Measurements from ENCODE around the gene ASB2.

ASB2 gene

DNA sequence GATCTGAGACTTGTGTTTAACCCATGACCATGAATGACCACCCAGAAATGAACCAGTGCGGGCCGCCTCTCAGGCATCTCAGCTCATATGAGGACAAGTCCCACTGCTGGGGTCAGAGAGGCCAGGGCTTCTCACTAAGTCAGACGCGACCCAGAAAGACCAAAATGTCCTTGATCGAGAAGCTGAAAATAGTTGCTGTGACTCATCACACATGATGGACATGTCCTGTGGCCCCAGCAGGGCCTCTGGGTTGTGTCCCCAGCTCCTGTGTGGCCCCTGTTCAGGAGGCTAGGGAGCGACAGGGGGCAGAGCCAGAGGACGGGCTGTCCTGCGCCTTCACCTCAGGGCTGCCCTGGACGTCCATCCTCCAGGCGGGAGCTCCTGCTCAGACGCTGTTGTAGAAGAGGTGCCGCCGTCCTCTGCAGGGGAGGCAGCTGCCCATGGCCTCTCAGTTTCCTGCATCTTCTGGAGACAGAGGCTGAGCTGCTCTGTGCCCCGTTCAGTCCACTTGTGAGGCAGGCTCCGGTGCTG lies 78.2 kb downstream of the ASB2 start:
- DNase-seq: no peak

DNA sequence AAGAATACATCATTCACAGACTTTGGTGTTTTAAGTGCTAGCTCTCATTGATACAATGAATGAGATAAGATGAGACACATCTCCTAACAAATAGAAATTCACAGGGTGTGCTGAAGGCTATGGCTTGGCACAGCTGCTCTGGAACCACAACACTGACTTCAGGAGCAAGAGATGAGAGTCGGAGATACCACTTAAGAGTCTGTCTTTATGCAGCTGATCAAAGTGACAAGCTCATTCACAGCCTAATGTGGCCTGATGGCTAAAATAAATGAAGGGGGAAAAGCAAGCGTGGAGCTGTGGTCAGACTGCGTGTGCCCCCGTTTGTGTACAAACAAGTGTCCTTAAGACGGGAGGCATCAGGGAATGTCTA lies 78.9 kb downstream of the ASB2 start:
- DNase-seq: no peak

DNA sequence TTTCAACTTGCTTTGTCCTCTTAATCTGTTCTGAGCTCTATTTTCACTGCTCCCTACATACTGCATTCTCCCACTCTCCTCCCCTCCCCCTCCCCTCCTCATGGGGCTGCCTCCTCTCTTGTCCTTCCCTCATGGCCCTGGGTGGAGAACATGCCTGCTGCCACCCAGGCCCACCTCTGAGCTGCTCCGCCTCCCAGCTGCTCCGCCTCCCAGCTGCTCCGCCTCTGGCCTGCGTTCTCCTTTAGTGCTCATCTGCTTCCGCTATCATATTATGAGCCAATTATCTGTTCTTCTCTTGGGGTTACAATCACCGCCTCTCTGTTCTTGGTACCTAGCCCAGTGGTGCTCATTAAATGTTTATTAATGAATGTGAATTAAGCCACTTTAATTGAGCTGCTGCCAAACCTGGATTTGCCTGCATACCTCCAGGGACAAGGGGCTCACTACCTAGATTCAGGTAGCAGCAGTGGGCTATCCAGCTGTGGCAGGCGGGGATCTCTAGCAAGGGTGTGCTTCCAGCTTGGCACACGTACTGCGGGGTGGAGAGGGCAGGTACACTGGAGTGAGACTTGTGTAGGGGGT lies 81.3 kb downstream of the ASB2 start:
- no peak for DNase-seq

DNA sequence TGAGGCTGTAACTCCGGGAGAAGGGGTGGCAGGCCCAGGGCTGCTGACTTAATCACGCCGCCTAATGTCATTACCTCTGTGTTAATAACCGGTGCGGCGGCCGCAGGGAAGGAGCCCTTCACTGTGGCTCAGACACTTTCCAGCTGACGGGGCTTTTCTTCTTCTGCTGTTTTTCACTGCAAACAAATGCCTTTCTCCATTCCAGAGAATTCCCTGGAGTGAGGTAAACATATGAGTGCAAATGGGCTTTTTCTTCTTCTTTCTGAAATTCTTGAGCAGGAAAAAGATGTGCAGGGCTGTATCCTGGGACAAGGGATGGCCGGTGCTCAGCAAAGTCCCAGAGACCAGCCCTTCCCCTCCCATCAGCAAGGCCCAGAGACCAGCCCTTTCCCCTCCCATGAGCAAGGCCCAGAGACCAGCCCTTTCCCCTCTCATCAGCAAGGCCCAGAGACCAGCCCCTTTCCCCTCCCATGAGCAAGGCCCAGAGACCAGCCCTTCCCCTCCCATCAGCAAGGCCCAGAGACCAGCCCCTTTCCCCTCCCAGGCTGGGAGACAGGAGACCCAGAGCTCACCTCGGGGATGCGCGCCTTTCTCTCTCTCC lies 82.6 kb downstream of the ASB2 start:
- DNase-seq: no peak

DNA sequence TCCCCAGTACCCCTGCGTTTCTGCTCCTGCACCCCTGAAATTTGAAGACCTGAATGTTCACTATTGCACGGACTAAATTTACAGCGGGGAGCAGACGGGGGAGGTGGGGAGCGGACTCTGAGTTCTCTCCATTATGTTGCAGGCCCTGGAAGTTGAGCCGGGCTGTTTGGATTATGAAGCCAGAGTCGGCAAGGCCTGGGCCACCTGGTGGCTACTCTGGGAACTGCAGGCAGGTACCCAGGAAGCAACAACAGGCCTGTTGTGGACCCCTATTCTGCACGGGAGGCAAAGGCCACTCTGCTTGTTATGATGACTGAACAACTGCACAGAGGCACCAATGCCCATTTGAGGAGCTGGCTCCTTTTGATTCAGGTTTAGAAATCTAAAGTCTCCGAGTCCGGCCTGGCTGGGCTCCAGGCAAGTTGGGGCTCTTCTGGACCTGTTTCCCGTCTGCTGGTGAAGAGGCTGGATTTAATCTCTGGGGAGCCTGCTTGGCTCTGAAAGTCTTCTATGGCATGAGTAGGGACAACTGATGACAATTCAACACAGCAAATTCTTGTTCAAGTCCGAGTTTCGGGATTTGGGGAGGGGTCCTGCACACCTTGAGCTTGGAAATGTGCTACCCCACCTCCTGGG lies 83.3 kb downstream of the ASB2 start:
- peak in 1 of 2 experiments; percentile 28 for DNase-seq

DNA sequence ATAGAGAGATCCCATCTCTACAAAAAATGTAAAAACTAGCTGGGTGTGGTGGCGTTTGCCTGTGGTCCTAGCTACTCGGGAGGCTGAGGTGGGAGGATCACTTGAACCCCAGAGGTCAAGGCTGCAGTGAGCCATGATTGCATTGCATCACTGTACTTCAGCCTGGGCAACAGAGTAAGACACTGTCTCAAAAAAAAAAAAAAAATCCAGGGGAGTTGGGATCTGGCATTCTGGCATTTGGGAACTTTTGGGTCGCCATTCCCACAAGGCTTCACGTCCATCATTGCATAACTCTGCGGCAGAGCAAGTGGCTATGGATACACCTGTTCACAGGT lies 83.9 kb downstream of the ASB2 start:
- DNase-seq: no peak

DNA sequence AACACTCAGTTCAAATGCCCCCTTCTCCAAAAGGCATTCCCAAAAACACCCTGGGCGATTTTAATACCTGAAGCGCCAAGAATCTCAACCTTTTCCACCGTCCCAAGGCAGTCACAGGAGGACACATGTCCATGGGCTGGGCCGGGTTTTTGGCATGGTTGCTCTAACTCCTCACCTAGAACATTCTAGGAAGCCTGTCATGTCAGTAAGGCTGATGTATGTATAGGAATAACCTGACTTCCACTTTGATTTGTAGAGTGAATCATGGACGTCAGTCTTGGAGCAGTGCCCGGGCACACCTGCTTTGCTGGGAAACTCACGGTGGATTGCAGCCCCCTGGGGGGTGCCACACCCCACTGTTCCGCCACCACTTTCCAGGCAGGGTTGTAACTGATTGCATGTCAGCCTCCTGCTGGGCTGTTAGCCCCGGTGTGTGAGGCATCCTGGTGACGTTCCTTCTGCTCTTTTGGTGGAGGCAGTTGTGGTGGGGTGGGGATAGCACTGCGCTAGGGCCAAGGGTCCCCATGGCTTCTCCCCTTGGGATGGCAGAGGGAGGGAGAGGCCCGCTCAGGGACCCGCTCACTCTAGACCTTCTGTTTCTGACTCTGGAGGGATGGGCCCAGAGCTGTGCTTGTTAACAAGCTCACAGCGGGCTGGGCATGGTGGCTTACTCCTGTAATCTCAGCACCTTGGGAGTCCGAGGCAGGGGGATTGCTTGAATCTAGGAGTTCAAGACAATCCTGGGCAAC lies 84.4 kb downstream of the ASB2 start:
- no peak for DNase-seq

DNA sequence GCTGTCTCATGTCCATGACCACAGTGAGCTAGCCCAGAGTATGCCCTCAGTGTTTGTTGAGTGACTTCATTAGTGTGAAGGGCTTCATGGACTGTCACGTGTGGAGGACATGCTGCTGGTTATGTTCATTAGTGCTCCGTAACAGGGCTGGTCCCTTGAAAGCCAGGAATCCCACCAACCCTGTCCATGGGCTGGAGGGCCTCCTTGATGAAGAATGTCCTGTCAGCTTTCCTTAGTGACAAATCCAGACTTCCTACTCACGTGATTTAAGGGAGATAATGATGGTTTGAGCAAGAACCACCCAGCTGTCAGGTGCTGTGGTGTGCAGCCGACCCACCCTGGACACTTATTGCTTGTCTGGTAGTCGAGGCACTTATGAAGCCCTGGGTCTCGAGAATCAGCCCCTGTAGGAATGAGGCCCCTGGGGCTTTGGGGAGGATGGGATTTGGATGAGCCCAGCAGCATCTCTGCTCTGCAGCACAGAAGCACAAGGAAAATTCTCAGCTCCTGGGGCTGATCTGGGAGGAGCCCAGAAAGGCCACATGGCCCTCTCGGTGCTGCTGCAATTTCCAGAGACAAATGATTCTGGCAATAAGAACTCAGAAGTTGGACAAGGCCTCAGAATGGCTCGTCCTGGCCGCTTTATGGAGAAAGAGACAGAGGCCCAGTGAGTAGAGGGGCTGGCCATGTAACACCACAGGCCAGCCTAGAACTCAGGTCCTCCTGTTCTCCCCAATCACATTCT lies 86.5 kb downstream of the ASB2 start:
- no peak for DNase-seq

DNA sequence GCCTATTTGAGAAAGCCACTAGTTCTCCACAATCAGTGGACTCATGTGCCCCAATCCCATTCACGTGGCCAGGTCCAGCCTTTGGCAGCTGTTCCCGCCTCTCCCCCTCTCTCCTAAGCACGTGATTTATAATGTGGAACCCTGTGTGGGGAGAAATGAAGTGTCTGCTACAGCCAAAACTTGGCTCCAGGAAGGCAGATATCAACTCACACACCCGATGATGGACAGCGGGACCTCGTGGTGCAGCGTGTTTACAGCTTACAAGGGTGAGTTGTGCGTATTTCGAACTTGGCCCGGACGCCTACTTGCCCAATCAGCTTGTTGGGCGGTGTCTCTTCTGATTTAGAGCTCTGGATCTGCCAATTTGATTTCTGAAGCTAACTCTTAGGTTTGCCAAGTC lies 87.4 kb downstream of the ASB2 start:
- DNase-seq: no peak

DNA sequence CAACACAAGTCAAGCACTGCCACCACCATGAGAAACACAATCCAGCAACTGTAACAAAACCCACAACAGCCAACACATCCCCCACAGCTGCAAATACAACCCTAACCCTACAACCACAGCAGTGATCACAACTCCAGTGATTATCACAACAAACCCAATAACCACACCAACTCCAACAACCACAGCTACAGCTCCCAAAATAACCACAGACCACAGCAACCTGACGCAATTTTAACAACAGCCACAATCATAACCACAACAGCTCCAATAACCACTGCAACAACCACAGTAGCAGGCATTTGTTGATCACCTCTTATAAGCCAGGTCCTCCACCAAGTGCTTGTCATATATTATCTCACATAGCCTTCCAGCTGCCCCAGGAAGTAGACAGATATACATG lies 91.4 kb downstream of the ASB2 start:
- no peak for DNase-seq

Measured in SHP77 (cell line).